Stimulated activated CD4-positive, alpha-beta T cell treated with anti-CD3 and anti-CD28 coated beads, TNF-alpha, amount 100 ng/mL, for 24 hours (primary cell): Measurements from ENCODE around the gene NDC1.
"Not testable (repeated sequence)": the region's sequence is repeated elsewhere in the genome, so short reads cannot be mapped to it uniquely, and the experiment has no call there.

Experiments used
- DNase-seq, 3 experiments: peaks; one replicate each; pipeline ENCODE4 v3.0.0-alpha.2; 2020; ENCODE audit warnings: low read depth in 3 of 3

NDC1 gene

DNA sequence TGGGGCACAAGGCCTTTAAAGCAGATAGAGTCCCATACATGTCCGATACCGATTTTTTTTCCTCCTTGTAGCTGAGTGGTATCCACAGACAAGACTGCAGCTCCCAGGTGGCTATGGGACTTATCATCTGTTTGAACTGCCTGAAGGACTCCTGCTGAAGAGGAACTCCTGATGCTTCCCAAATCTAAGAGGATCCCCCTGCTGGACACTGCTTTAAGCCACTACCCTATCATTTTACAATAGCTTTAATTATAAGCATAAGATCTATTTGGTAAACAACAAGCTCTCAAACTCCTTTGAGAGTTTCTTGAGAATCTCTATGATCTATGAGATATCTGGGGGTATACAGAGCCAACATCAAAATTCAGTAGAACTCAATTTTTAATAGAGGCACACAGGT is 11.7 kb downstream of the NDC1 start:
- no peak for DNase-seq

DNA sequence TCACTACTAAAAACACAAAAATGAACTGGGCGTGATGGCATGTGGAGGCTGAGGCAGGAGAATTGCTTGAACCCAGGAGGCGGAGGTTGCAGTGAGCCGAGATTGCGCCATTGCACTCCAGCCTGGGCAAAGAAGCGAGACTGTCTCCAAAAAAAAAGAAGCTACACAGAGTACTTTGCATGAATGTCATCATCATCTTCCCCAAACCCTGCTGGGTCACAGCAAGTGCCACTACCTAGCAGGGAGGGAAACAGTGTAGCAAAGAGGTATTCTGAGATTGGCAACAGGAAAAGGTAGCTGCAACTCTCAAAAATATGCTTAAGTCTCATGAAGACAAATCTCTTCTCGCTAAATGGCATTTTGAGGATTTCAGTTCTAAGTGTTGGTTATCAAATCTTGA is 12.8 kb downstream of the NDC1 start:
- no peak for DNase-seq

DNA sequence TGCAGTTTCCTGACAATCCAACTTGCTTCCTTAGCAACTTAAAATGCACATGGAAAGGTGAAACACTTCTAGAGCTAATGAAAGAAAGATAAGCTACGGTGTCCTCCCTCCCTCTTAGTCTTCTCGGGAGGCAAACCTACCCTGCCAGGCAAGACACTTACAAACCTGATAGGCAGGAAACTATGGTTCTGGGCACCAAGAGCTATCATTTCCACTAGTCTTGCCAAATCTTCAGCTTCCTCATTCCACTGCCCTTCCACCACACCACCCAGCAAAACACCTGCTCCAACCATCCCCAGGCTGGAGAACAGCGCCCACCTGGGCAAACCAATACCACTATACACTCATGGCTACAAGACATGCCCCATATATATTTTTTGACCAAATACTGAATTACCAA is 15.2 kb downstream of the NDC1 start:
- DNase-seq: no peak

DNA sequence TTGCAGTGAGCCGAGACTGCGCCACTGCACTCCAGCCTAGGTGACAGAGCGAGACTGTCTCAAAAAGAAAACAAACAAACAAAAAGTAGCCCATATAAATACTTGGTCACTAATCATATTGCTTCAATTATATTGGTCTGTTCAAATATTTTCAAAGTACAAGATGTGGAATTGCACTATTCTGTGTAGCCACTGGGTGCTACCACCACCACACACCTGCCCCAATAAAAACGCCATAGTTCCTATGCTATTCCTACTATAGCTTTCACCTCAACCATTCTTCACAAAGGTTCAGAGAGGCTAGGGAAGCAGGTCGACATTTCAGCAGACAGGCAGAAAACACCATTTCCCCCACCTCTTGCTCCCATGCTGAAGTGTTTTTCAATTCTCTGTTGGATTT is 16.7 kb downstream of the NDC1 start:
- no peak for DNase-seq

DNA sequence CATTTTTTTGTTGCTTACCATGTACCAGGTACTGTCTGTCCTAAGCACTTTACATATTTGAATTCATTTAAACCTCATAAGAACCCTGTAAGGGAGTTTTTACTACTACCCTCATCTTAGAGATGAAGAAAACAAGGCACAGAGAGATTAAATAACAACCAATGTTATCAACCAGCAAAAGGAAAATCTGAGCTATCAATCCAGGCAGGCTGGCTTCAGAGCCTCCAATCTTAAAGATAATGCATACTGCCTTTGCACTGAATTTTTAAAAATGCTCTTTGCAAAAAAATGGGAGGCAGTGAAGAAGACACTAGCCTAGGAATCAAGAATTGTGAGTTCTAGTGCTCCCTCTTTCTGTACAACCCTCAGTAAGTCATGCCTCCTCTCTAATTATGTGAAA is 18.7 kb downstream of the NDC1 start:
- no peak for DNase-seq

DNA sequence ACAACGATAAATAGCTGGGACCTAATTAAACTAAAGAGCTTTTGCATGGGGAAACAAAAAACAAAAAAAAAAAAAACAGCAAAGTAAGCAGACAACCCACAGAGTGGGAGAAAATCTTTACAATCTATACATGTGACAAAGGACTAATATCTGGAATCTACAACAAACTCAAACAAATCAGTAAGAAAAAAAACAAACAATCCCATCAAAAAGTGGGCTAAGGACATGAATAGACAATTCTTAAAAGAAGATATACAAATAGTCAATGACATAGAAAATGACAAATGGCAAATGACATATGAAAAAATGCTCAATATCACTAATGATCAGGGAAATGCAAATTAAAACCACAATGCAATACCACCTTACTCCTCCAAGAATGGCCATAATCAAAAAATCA is 21.5 kb downstream of the NDC1 start:
- DNase-seq: not testable (repeated sequence)

DNA sequence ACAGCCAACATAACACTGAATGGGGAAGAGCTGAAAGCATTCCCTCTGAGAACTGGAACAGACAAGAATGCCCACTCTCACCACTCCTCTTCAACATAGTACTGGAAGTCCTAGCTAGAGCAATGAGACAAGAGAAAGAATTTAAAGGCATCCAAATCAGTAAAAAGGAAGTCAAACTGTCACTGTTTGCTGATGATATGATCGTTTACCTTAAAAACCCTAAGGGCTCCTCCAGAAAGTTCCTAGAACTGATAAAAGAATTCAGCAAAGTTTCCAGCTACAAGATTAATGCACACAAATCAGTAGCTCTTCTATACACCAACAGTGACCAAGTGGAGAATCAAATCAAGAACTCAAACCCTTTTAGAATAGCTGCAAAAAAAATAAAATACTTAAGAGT is 22.6 kb downstream of the NDC1 start:
- not testable (repeated sequence) for DNase-seq

DNA sequence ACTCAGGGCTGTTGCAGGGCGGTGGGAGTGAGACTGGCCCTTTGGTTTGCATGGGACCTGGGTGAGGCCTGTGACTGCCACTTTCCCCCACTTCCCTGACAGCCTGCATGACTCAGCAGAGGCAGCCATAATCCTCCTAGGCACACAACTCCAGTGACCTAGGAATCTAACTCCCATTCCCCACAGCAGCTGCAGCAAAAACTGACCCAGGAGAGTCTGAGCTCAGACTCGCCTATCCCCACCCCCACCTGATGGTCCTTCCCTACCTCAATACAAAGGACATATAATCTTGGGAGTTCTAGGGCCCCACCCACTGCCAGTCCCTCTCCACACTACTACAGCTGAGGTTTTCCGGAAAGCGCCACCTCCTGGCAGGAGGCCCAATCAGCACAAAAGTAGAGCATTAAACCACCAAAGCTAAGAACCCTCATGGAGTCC is 26.7 kb downstream of the NDC1 start:
- DNase-seq: peak in 1 of 3 experiments; percentile 11

DNA sequence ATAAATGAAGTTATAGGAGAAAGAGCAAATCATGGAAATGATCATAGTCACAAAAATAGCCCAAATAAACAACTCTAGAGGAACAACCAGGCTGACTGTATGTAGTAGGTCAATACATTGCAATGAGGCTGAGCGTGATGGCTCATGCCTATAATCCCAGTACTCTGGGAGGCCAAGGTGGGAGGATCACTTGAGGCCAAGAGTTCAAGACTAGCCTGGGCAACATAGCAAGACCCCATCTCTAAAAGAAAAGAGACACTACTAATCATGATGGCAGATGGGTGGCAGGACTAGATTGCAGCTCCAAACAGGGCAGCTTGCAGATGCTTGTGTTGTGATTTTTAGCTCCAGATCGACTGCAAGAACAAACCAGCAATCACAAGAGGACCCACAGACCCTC is 27.6 kb downstream of the NDC1 start:
- DNase-seq: no peak

DNA sequence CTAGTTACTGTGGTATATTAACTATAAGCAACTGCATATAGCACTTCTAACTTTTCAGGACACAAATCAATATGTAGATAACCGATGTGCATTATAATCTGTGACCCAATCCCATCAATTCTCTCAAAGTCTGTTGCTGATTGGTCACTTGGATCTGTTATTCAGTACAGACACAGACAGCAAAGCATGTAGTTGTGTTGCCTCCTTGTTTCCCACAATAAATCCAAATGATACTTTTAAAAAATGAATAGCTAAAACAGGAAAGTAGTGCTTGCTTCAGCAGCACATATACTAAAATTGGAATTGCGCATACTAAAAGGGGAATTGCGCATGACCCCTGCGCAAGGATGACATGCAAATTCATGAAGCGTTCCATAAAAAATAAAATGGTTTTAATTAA is 28.1 kb downstream of the NDC1 start:
- DNase-seq: no peak

DNA sequence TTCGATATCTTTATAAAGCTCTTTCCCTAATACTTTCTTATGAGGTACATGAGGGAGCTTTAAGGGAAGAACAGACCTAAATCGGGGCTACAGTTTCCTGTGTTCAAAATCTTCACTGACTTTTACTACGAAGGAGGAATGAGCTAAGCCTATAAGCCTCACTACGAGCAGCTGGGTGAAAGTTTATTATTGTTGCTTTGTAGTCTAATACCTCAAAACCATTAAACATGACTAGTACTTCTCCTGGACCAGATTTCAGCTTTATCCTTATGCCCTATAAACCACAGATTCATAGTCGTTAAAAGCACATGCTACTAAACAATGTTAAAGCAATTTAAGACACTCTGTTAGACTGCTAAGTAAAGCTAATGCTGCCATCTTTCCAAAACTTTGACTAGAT is 30.2 kb downstream of the NDC1 start:
- DNase-seq: no peak

DNA sequence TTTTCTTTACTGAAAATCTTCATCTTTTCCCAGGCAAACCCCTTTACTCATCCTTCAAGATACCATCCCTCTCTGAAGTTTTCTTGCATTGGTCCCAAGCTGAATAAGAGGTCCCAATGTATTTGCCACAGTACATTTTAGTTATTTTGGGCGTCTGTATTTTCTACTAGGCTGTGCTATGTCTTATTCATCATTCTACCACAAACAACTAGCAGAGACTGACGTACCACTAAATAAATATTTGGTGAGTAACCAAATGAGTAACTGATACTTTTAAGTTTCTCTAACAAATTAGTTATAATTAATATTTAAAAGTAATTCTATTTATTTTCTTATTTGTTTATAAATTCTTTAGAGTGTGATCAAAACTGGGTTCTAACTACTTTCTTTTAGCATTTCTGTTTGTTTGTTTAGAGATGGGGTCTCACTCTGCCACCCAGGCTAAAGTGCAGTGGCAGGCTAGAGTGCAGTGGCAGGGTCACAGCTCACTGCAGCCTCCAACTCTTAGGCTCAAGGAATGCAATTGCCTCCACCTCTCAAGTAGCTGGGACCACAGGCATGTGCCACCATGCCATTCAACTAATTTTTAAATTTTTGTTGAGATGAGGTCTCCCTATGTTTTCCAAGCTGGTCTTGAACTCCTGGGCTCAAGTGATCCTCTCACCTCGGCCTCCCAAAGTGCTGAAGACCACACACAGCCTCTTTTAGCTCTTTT is 33.1 kb downstream of the NDC1 start:
- DNase-seq: no peak

DNA sequence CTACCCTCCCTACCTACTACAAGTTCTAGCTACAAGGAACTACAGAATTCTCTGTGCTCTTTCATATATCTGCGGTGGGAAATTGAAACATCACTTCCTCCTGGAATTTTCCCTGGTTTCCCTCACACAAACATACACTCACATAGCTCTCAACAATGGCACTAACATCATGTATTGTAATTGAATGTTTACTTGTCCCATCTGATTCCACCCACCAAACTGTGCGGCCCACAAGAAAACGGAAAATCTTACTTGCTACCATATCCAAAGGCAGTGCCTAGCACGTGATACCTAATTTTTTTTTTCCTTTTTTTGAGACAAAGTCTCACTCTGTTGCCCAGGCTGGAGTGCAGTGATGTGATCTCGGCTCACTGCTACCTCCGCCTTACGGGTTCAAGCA is 33.9 kb downstream of the NDC1 start:
- DNase-seq: no peak

DNA sequence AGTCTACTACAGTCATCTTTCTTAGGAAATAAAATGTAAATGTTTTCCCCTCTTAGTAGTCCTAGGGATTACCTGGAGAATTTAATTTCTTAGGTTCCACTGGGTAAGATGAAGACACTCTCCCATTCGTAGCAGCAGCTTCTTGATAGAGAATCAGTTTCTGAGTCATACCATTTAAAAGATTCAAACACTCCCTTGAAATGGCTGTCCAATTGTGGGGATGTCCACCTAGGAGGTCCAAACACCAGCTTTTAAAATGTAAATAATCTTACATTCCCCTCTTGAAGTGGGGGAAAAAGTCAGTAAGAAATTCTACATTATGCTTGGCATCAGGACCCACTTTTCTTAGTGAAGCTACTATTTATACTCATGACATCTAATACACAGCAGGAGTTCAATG is 37.5 kb downstream of the NDC1 start:
- DNase-seq: no peak

DNA sequence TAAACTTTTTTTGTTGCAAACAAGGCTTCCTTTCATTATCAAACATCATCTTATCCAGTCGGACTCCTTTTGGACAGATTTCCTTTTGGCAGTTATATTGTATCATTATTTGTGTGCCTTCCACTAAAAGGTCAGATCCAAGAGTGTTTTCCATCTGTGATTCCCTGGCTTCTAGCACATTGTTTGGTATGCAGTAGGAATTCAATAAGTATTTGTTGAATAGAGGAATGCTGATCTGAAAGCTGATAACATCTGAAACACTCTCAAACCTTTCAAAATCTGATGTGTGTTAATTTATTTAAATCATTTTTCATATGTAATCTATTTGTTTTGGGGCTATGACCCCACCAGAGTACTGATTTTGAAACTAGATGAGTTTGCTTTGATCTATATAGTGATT is 39.0 kb downstream of the NDC1 start:
- DNase-seq: no peak

DNA sequence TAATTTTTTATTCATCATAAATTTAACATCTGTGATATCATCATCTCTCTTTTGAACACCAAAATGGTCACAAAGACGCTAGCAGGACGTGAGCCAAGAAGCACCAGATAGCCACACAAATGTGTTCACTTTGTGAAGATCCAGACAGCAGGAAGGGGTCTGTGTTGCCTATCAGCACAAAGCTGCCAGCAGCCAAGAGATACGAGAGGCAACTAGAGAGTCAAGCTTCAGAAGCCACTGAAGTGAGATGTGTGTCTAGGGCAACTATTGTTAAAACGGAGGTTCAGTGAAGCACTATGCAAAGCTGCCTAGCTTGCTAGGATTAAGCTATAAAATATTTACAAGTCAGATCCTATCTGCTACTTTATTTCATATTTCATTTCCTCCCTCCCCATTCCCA is 45.3 kb downstream of the NDC1 start:
- no peak for DNase-seq

DNA sequence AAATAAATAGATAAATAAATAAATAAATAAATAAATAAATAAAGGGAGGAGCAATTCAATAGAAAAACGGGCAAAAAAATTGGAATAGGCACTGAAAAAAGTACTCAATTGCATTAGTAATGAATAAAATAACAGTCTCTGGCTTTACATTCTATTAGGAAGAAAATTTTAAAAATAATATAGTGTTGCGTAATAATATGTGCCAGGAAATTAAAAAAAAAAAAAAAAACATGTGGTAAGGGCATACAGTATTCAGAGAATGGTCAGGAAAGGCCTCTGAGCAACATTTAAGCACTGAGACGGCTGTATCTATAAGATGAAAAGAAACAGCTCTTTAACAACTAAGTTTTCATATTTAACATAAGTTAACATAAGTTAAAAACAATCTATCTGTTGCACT is 50.4 kb downstream of the NDC1 start:
- DNase-seq: no peak

DNA sequence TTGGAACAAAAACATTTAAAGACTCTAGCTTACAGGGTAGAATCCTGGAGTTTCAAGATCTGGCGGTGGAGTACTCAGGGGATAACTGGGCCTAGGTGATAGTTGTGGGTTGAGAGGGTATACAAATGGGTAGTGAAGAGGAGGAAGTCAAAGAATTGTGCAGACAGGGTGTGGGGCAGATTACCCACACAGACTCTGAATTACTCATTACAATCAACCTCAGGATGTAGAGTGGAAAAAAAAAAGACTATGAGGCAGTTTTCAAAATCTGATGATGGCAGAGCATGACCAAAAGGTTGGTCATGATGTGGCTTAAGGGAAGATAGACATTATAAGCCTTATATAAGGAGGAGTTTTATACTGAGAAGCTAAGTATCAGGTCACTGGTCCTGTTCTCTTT is 55.0 kb downstream of the NDC1 start:
- no peak for DNase-seq

DNA sequence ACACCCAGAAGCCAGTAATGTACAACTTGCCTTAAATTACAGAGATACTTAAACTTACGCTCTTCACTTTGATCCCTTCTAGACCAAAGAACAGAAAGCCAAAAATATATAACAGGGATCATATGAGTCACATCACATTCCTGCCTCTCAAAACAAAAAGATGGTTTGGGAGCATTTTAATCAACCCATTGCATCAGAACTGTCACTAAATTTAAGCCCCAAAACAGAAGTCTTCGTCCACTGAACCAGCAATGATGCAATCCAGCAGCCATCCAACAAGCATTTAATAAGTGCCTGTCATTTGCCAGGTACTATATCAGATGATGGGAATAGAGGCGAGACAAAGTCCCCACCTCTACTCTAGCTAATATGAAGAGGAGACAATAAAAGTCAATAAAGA is 56.4 kb downstream of the NDC1 start:
- no peak for DNase-seq

DNA sequence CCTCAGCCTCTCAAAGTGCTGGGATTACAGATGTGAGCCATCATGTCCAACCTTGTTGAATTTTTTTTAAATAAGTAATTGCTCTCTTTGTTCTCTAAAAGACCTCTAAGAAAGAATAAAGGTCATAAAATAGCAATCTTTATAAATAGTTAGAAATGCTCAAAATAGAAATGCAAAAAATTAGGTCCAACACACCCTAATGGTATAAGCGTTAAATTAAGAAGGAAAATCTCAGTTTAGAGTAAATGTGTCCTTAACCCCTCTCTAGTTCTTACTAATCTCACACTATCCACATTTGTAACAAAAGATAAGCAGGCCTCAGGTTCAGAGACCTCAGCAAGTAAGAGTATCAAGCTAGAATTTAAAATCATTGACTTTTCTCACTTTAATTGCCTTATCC is 60.8 kb downstream of the NDC1 start:
- no peak for DNase-seq

DNA sequence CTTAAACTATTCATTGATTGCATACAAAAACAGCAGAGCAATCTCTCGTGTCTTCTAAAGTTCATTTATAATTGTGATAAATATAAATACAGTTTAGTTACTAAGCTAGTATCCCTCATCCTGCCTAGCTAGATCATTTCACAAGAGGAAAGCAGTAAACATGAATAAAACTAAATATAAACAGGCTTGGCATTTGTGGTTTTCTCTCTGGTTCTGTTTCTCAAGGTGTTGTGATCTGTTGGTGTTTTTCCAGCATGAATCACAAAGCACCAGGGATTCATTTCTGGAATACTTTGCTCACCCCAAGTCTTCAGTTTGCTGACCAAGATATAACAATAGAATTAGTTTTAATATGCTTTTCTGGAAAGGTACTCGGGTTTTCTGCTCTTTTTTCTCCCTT is 66.4 kb downstream of the NDC1 start:
- DNase-seq: no peak

DNA sequence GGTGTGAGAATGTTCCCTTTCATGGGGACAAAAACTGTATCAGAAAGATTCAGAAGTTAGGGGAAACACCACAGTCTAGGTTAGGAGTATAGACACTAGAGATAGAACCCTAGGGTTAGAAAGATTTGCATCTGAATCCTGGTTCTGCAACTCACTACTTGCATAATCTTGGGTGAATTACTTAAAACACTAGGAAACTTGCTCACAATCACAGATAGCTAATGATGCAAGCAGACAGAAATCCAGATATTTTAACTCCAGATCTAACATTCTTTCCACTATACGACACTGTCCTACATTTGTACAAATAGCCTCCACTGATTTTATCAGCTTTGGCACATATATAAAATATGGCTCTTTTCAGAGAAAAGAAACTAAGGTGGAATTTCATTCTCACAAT is 68.3 kb downstream of the NDC1 start:
- no peak for DNase-seq

DNA sequence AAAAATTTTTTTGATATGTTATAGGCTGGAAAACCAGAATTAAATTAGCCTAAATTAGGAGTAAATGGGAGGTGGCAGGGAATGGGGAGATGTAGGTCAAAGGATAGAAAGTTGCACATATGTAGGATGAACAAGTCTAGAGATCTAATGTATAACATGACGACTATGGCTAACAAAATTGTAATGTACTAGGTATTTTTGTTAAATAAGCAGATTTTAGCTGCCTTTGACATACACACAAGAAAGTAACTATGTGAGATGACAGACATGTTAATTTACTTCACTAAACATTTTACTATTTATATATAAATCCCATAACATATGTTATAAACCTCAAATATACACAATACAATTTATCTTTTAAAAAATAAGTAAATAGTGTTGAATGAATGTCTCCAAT is 68.9 kb downstream of the NDC1 start:
- DNase-seq: no peak

DNA sequence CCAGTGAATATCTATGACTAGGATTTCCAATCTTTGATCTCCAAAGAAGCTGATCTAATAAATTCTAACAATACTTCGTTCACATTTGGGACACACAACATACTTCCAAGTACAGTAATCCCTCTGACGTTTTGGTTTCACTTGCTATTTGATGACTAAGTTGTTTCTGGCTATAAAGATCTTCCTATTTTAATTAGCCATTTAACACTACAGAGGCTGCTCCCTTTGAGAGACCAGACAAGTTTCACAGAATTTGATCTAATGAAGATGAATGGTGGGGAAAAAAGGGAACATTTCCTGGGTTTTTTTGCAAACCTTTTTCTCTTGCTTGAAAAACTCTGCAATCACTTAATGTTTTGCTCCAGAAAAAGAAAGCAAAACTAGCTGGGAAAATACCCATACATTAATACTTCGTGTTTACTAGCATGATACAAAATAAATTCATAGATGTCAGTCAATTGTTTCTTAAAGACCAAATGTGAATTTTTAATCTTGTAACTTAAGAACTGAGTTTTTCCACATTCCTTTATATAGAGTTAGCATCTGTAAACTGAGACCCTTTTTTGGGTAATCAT is 71.2 kb downstream of the NDC1 start:
- no peak for DNase-seq
